ENCODE results near the gene MEF2D. TPM values are rescaled to one million over a fixed set of nuclear protein-coding genes. Genes with fewer than 3 reads are reported as not detected.

MEF2D gene
- total RNA-seq, 1 experiment from 2014 or later: 54.1 TPM

DNA sequence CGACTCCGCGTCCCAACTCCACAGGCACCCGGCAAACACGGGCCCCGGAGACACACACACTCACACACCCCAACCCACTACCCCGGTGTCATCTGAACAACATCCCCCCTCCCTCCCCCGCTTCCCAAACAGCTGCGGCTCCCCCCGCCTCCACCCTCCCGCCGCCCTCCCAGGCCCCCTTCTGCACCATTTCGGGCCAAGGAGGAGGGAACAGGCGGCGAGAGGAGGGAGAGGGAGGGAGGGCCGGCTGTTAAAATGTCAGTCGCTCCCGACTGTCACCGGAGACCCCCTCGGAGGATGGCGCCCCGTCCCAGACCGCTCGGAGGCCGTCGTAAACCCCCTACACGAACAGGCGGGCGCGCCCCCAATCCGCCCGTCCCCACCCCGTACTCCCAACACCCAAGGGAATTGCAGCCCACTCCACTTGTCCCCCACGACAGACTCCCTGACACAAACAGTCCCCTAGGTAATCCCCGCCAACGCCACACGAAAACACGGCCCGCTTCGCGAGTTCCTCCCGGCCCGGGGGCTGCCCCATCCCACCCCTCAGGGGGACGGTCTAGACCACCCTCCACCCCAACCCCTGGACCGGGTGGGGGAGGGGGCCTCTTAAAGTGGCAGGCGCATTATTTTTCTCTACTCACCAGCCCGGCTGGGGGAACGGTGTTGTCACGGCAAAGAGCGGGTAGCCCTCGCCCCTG lies 583 bp downstream of the MEF2D start:
- TF ChIP-seq, protein P1, sequence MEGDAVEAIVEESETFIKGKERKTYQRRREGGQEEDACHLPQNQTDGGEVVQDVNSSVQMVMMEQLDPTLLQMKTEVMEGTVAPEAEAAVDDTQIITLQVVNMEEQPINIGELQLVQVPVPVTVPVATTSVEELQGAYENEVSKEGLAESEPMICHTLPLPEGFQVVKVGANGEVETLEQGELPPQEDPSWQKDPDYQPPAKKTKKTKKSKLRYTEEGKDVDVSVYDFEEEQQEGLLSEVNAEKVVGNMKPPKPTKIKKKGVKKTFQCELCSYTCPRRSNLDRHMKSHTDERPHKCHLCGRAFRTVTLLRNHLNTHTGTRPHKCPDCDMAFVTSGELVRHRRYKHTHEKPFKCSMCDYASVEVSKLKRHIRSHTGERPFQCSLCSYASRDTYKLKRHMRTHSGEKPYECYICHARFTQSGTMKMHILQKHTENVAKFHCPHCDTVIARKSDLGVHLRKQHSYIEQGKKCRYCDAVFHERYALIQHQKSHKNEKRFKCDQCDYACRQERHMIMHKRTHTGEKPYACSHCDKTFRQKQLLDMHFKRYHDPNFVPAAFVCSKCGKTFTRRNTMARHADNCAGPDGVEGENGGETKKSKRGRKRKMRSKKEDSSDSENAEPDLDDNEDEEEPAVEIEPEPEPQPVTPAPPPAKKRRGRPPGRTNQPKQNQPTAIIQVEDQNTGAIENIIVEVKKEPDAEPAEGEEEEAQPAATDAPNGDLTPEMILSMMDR (IDR thresholded peaks at IDR 0.05; ENCODE audit: unreplicated experiment): no peak
- DNase-seq: peak; percentile 46
- peak overlapping the region; percentile 97 for H3K27ac Mint-ChIP-seq (ENCODE audit: unreplicated experiment)
- intact Hi-C loops (cut with micrococcal nuclease; ENCODE audit: unreplicated experiment): loop anchor here (2.0 to 5.0 kb wide), 3 partner anchors 29 to 218 kb away; partner anchors contain the start of genes IQGAP3, SMG5 and TMEM79
- no peaks in the 10 kb centered on the region for H3K27me3 Mint-ChIP-seq (ENCODE audit: unreplicated experiment)
- H3K9me3 Mint-ChIP-seq (ENCODE audit: low read depth, unreplicated experiment): no peaks in the 10 kb centered on the region
- H3K4me1 Mint-ChIP-seq (ENCODE audit: low read depth, unreplicated experiment): peaks cover 66% of the 10 kb centered on the region
- peaks cover 83% of the 10 kb centered on the region for H3K36me3 Mint-ChIP-seq (ENCODE audit: insufficient read depth, unreplicated experiment)
- no TSS peak for BruUV-seq (replicated peaks)
- CTCF ChIA-PET: interaction anchor here (0.6 to 3.8 kb wide), 11 partner anchors 8 to 161 kb away, joined by 3 to 36 read pairs (median 5); no protein-coding TSS in a partner anchor
- H3K4me3 Mint-ChIP-seq (ENCODE audit: low read depth, unreplicated experiment): peak overlapping the region; percentile 88

DNA sequence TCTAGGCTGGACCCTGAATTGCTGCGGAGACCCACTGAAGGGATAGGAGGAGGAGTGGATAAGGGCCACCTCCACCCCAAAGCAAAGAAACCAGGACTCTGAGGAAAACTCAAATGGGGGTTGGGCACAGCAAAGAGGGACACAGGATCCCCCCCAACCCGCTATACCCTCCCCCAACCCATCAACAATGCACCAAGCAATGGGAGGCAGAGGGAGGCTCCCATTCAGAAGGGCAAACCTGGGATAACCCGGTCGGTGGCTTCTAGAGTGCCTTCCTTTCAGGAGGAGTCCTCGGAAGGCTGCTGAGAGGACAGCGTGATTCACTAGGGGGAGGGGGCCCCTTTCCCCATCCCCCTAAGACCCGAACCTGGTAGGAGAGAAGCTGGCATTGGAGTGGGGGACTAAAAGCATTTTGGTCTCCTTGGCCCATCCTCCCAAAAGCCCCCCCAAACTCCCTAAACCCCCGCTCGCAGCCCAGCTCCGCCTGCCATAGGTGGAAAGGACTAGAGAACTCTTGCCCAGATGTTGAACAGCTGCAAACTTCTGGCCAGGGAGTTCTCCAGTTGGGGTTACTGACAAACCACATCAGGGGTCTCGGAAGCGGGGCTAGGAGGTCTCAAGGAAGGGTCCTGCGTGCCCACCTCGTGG lies 1.3 kb downstream of the MEF2D start:
- intact Hi-C loops (cut with micrococcal nuclease; ENCODE audit: unreplicated experiment): loop anchor here (2.0 kb wide), 1 partner anchor 29 kb away; no protein-coding TSS in a partner anchor

GRCh38 chr1:156498432-156499193 lies 2.0 kb downstream of the MEF2D start:
- Mint-ChIP-seq H3K4me1 (ENCODE audit: low read depth, unreplicated experiment) (peaks cover 52% of the 10 kb centered on the region), H3K36me3 (ENCODE audit: insufficient read depth, unreplicated experiment) (peaks cover 75% of the 10 kb centered on the region), H3K4me3 (ENCODE audit: low read depth, unreplicated experiment) (peak overlapping the region; percentile 88), H3K27ac (ENCODE audit: unreplicated experiment) (peak overlapping the region; percentile 29), H3K9me3 (ENCODE audit: low read depth, unreplicated experiment) (no peaks in the 10 kb centered on the region), H3K27me3 (ENCODE audit: unreplicated experiment) (no peaks in the 10 kb centered on the region)
- CTCF ChIA-PET: interaction anchor here (0.6 to 3.8 kb wide), 7 partner anchors 14 to 1839 kb away, joined by 3 to 36 read pairs (median 5); no protein-coding TSS in a partner anchor
- intact Hi-C loops (cut with micrococcal nuclease; ENCODE audit: unreplicated experiment): loop anchor here (2.0 kb wide), 1 partner anchor 28 kb away; no protein-coding TSS in a partner anchor
- TF ChIP-seq, protein P1 (IDR thresholded peaks at IDR 0.05; ENCODE audit: unreplicated experiment): no peak
- DNase-seq: peak; percentile 41
- no TSS peak for BruUV-seq (replicated peaks)

More for the DNA sequence above, 1.3 kb downstream of the MEF2D start:
- Mint-ChIP-seq H3K27me3 (ENCODE audit: unreplicated experiment) (no peaks in the 10 kb centered on the region), H3K4me3 (ENCODE audit: low read depth, unreplicated experiment) (peak overlapping the region; percentile 88), H3K27ac (ENCODE audit: unreplicated experiment) (peak overlapping the region; percentile 97), H3K9me3 (ENCODE audit: low read depth, unreplicated experiment) (no peaks in the 10 kb centered on the region), H3K36me3 (ENCODE audit: insufficient read depth, unreplicated experiment) (peaks cover 78% of the 10 kb centered on the region), H3K4me1 (ENCODE audit: low read depth, unreplicated experiment) (peaks cover 59% of the 10 kb centered on the region)
- CTCF ChIA-PET: interaction anchor here (0.7 to 3.8 kb wide), 5 partner anchors 8 to 1840 kb away, joined by 3 to 36 read pairs (median 5); no protein-coding TSS in a partner anchor
- TF ChIP-seq, protein P1 (IDR thresholded peaks at IDR 0.05; ENCODE audit: unreplicated experiment): no peak
- TSS peak; percentile 1 for BruUV-seq (replicated peaks)
- DNase-seq: no peak
